ENCODE measurements around the gene SVBP. TPM values are rescaled to one million over a fixed set of nuclear protein-coding genes. Genes with fewer than 3 reads are reported as not detected.
A peak's percentile ranks its signal among the peaks of the same experiment; 100 is the strongest.

SVBP gene
- total RNA-seq, 1 donor, result 17.3 TPM

DNA sequence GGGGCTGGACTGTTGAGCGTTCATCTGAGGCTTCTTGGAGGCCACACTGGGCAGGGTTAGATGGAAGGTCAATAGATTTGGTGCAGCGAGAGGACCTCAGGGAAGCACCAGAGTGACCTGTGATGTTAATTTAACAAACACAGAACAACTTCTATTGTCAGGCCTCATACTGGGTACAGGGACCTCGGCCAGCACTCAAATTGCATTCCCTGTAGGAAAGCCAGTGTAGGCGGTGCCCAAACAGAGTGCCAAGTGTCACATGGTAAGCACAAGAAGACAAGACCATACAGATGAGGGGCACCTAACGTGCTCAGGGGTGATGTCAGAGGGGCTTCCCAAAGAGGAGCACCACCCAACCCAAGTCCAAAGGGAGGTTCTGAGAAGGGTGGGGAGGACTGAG is 31.1 kb downstream of the SVBP start:
- TF ChIP-seq, protein P1, sequence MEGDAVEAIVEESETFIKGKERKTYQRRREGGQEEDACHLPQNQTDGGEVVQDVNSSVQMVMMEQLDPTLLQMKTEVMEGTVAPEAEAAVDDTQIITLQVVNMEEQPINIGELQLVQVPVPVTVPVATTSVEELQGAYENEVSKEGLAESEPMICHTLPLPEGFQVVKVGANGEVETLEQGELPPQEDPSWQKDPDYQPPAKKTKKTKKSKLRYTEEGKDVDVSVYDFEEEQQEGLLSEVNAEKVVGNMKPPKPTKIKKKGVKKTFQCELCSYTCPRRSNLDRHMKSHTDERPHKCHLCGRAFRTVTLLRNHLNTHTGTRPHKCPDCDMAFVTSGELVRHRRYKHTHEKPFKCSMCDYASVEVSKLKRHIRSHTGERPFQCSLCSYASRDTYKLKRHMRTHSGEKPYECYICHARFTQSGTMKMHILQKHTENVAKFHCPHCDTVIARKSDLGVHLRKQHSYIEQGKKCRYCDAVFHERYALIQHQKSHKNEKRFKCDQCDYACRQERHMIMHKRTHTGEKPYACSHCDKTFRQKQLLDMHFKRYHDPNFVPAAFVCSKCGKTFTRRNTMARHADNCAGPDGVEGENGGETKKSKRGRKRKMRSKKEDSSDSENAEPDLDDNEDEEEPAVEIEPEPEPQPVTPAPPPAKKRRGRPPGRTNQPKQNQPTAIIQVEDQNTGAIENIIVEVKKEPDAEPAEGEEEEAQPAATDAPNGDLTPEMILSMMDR (IDR thresholded peaks at IDR 0.05; ENCODE audit: insufficient read depth, low read depth, low read length), result no peak
- no peak overlapping the region for H3K4me3 ChIP-seq (ENCODE audit: low read depth, low read length)
- no peak for DNase-seq (ENCODE audit: low read depth)

DNA sequence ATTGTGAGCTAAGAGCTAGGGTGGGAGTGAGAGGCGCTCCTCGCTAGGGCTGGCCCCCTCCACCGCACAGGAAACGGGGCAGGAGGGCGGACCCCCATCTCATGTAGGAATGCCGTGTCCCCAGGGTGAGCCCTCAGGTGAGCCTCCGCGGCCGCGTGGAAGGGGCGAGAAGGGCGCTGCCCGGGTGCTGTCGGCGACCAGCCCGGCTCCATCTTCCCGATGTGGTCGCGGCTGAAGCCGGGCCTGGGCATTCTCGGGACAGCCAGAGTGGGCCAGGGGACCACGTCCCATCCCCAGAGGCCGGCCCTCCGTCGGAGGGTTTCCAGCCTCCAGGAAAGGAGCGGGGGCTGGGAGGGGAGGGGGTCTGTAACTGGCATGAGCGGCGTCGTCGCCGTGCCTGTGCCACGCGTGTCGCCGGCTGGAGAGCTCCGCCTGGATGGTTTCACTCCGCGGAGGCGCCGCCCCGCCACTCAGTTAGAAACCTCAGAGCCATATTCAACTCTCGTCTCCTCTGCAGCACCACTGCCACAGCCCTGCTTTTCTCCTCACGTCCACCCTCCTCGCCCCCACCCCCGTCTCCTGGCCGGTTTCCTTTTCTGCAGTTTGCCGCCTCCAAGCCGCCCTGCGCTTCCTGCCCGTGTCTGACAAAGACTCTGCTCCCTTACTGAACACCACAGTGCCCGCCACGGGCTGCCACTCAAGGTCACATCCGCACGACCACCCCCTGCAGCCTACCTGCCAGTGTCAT is 32.1 kb downstream of the SVBP start, which contains the start of gene TMEM269:
TMEM269 (plus strand) TSS at position 46 of the 748 bp plus-strand sequence. CDS start 4,903 bp downstream, outside the sequence.
- H3K4me3 ChIP-seq (ENCODE audit: low read depth, low read length), result peak within 1 kb of the TSS; percentile 48
- peak; percentile 11 for DNase-seq (ENCODE audit: low read depth)
- TF ChIP-seq, protein P1 (IDR thresholded peaks at IDR 0.05; ENCODE audit: insufficient read depth, low read depth, low read length), result no peak

DNA sequence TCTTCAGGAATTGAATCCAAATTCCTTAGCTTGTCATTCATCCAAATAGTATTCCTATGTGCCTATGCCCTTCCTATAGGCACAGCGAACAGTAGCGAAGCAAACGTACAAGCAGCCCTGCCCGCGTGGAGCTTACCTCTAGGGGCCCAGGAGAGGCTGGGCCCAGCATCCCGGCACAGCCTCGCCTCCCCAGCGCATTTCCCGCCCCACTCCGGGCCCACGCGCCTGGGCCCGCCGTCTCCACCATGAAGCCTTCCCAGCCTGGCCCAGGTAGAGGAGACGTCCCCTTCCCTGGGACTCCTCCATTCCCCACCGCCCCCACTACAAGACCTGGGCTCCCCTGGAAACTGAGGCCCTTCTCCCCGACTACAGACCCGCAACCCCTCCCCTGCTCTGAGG is 32.7 kb downstream of the SVBP start:
- H3K4me3 ChIP-seq (ENCODE audit: low read depth, low read length), result no peak overlapping the region
- TF ChIP-seq, protein P1 (IDR thresholded peaks at IDR 0.05; ENCODE audit: insufficient read depth, low read depth, low read length), result no peak
- no peak for DNase-seq (ENCODE audit: low read depth)

DNA sequence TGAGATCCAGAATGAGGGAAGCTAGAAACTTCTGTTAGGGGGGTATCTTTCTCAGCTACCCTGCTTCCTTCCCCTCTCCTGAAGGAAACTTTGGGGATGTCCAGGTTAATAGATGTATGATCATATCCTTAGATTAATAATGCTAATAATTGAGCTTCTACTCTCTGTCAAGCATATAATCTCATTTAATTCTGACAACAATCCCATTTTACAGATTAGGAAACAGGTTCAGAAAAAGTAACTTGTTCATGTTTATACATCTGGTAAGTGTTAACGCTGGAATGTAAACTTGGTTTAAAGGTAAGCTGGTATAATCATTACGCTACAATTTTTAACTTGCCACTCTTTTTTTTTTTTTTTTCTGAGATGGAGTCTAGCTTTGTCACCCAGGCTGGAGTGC is 34.1 kb downstream of the SVBP start:
- TF ChIP-seq, protein P1 (IDR thresholded peaks at IDR 0.05; ENCODE audit: insufficient read depth, low read depth, low read length), result no peak
- no peak for DNase-seq (ENCODE audit: low read depth)
- H3K4me3 ChIP-seq (ENCODE audit: low read depth, low read length), result no peak overlapping the region

DNA sequence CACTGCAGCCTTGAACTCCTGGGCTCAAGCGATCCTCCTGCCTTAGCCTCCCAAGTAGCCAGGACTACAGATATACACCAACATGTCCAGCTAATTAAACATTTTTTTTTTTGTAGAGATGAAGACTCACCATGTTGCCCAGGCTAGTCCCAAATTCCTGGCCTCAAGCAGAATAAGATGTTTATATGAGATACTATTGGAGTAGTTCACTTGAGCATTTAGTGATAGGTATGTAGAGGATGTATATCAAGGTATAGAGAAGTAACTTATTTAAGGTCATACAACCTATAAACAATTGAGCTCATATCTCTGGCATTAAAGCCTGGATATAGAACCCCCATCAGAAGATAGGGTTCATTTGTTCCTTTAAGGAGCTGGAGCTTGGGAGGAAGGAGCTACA is 37.0 kb downstream of the SVBP start:
- H3K4me3 ChIP-seq (ENCODE audit: low read depth, low read length), result no peak overlapping the region
- TF ChIP-seq, protein P1 (IDR thresholded peaks at IDR 0.05; ENCODE audit: insufficient read depth, low read depth, low read length), result no peak
- no peak for DNase-seq (ENCODE audit: low read depth)

DNA sequence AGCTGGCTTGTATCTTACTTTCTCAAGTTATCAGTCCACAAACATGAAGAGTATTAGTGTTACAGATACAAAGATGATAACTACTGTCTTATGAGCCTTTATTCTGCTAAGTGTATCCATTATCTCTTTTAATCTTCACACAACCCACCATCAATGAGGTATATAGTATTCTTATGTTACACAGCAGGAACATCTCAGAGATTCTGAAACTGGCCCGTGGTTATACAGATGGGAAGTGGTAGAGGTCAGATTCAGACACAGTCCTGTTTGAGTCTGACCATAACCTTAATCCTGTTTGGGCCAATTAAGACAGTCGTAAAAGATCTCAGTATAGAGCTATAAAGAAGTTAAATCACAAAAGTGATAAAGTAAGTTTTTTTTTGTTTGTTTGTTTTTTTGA is 37.5 kb downstream of the SVBP start:
- no peak for DNase-seq (ENCODE audit: low read depth)
- TF ChIP-seq, protein P1 (IDR thresholded peaks at IDR 0.05; ENCODE audit: insufficient read depth, low read depth, low read length), result no peak

DNA sequence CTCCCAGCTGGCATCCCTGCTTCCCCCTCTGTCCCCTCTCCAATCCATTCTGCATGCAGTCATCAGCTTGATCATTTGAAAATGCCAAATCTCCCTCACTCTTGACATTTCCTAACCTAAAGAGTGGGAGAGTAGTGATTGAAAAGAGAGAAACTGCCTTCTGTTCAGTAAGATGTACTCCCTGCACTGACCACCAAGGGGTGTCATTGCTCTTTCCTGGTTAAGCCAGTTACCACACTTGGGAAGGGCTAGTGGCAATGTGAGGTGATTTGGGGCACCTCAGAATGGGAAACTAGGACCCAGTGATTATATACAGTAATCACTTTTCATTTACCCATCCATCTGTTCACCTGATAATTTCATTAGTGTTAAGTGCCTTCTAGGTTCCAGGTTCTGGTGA is 39.3 kb downstream of the SVBP start:
- H3K4me3 ChIP-seq (ENCODE audit: low read depth, low read length), result no peak overlapping the region
- DNase-seq (ENCODE audit: low read depth), result peak; percentile 57
- TF ChIP-seq, protein P1 (IDR thresholded peaks at IDR 0.05; ENCODE audit: insufficient read depth, low read depth, low read length), result peak; percentile 86

More for the DNA sequence above, 37.5 kb downstream of the SVBP start:
- H3K4me3 ChIP-seq (ENCODE audit: low read depth, low read length), result no peak overlapping the region

All from fibroblast of villous mesenchyme (primary cell).